K562 (cell line): Measurements from ENCODE around the gene TRAF3IP1. TPM values are rescaled to one million over a fixed set of nuclear protein-coding genes. Genes with fewer than 3 reads are reported as not detected.

Source experiments
- BRD4 ChIP-seq: fragments of 200-600 bp; sonication (generic); IDR thresholded peaks from 2 replicates; pipeline ENCODE4 v1.6.1; 2017; ENCODE audit warnings: inconsistent platforms
- CHD1 ChIP-seq: fragments of 200-600 bp; sonication (generic); IDR thresholded peaks from one replicate; pipeline ENCODE4 v1.6.1; 2012; ENCODE audit warnings: mild to moderate bottlenecking, moderate library complexity, low read length, inconsistent platforms
- KLF16 ChIP-seq: IDR thresholded peaks from 2 replicates; pipeline ENCODE4 v1.6.1; 2016; ENCODE audit warnings: antibody characterized with exemption
- MBD2 ChIP-seq: sonication (generic); IDR thresholded peaks from 2 replicates; pipeline ENCODE4 v1.6.1; 2016; ENCODE audit warnings: low read depth, borderline replicate concordance
- NCOA4 ChIP-seq: fragments of 450-650 bp; IDR thresholded peaks from 2 replicates; pipeline ENCODE4 v1.6.1; 2018; ENCODE audit warnings: mild to moderate bottlenecking; ENCODE audit not compliant: partially characterized antibody
- NEUROD1 ChIP-seq: fragments of 150-350 bp; IDR thresholded peaks from 2 replicates; pipeline ENCODE4 v1.6.1; 2014; ENCODE audit warnings: borderline replicate concordance, low read length, low read depth; ENCODE audit not compliant: partially characterized antibody
- NR3C1 ChIP-seq: sonication (generic); formaldehyde crosslinking; IDR thresholded peaks from 2 replicates; pipeline ENCODE4 v1.8.1; 2022; ENCODE audit warnings: missing genetic modification reagents
- NR4A1 ChIP-seq, 2 experiments: fragments of 250-450 bp in 1 of 2; fragments of 450-650 bp in 1 of 2; sonication (Bioruptor Pico) in 1 of 2; IDR thresholded peaks; 2 replicates each; pipeline versions ENCODE4 v1.4.0 to v1.6.1; 2016 to 2020; ENCODE audit warnings: mild to moderate bottlenecking in 2 of 2, missing compliant biosample characterization in 1 of 2, missing genetic modification characterization in 1 of 2, moderate library complexity in 1 of 2
- POLR2B ChIP-seq: fragments of 450-650 bp; IDR thresholded peaks from 2 replicates; pipeline ENCODE4 v1.6.1; 2018; ENCODE audit warnings: low read depth; ENCODE audit not compliant: partially characterized antibody
- POLR2H ChIP-seq: IDR thresholded peaks from 2 replicates; pipeline ENCODE4 v1.6.1; 2016; ENCODE audit warnings: missing genetic modification characterization, low read depth, mild to moderate bottlenecking, control low read depth, missing compliant biosample characterization, moderate library complexity
- RBBP5 ChIP-seq: fragments of 200-600 bp; sonication (generic); IDR thresholded peaks from 2 replicates; pipeline ENCODE4 v1.6.1; 2012; ENCODE audit warnings: borderline replicate concordance, mild to moderate bottlenecking, low read length, control low read depth, inconsistent platforms; ENCODE audit not compliant: insufficient read depth, poor library complexity, severe bottlenecking
- RBM15 ChIP-seq: fragments of 200-400 bp; formaldehyde crosslinking; IDR thresholded peaks from 2 replicates; pipeline ENCODE4 v1.6.1; 2018; ENCODE audit warnings: mild to moderate bottlenecking, low read length, moderate library complexity; ENCODE audit not compliant: insufficient read depth
- SMAD4 ChIP-seq: fragments of 250-450 bp; sonication (Bioruptor Pico); conservative IDR thresholded peaks from 2 replicates; pipeline ENCODE4 v1.8.0; 2021; ENCODE audit warnings: inconsistent platforms, mild to moderate bottlenecking, moderate library complexity
- SREBF2 ChIP-seq: sonication (generic); formaldehyde crosslinking; IDR thresholded peaks from 2 replicates; pipeline ENCODE4 v1.4.0; 2020; ENCODE audit warnings: mild to moderate bottlenecking, missing genetic modification reagents
- TCF3 ChIP-seq: sonication (generic); formaldehyde crosslinking; IDR thresholded peaks from 2 replicates; pipeline ENCODE4 v1.4.0; 2020; ENCODE audit warnings: mild to moderate bottlenecking, missing genetic modification reagents
- TGIF2 ChIP-seq: sonication (generic); formaldehyde crosslinking; IDR thresholded peaks from 2 replicates; pipeline ENCODE4 v1.8.1; 2022; ENCODE audit warnings: mild to moderate bottlenecking, missing genetic modification reagents, moderate library complexity
- ZNF140 ChIP-seq: fragments of 250-450 bp; sonication (Bioruptor Pico); IDR thresholded peaks from 2 replicates; pipeline ENCODE4 v1.8.0; 2021; ENCODE audit warnings: moderate library complexity, mild to moderate bottlenecking, inconsistent platforms
- ZNF263 ChIP-seq: sonication (generic); formaldehyde crosslinking; IDR thresholded peaks from 2 replicates; pipeline ENCODE4 v1.8.0; 2022; ENCODE audit warnings: mild to moderate bottlenecking, missing genetic modification reagents, borderline replicate concordance
- ZNF507 ChIP-seq: conservative IDR thresholded peaks from 2 replicates; pipeline ENCODE4 v1.6.1; 2017; ENCODE audit warnings: missing genetic modification characterization, missing compliant biosample characterization
- ZNF77 ChIP-seq: fragments of 250-450 bp; sonication (Bioruptor Pico); IDR thresholded peaks from 2 replicates; pipeline ENCODE4 v1.5.0; 2020
- polyA plus RNA-seq, 8 experiments: library from polyadenylated mRNA; depleted of rRNA in 4 of 8; stranded (reverse) in 5 of 8; unstranded in 3 of 8; fragments of >200 nt; fragmentation: Nextera tagmentation in 2 of 8; fragmentation: Illumina TruSeq in 1 of 8; extraction: Ambion mirVana in 2 of 8; extraction: Trizol in 1 of 8; gene quantifications; 2 replicates each; pipeline versions ENCODE4 v1.2.1 to v1.2.3, GENCODE V29; 2011 to 2014; ENCODE audit warnings: inconsistent platforms in 1 of 8, missing spikeins in 1 of 8
- total RNA-seq, 7 experiments: library from RNA; depleted of rRNA in 6 of 7; stranded (reverse); fragments of >200 nt in 6 of 7; fragmentation: Illumina TruSeq in 2 of 7; extraction: Trizol in 2 of 7; gene quantifications; 2 replicates each; pipeline versions ENCODE4 v1.2.1 to v1.2.3, GENCODE V29; 2011 to 2021; ENCODE audit warnings: low replicate concordance in 1 of 7
- TF ChIP-seq, protein P1 (sequence below): sonication (generic); formaldehyde crosslinking; IDR thresholded peaks from 2 replicates; pipeline ENCODE4 v1.8.1; 2022; ENCODE audit warnings: missing genetic modification reagents
- TF ChIP-seq, protein P2 (sequence below), 2 experiments: fragments of 450-650 bp; IDR thresholded peaks; 2 replicates each; pipeline ENCODE4 v1.6.1; 2018; ENCODE audit warnings: mild to moderate bottlenecking in 2 of 2, low read depth in 1 of 2; ENCODE audit not compliant: partially characterized antibody in 2 of 2

Gene TRAF3IP1
- total and polyA plus RNA-seq, 9 of the 15 experiments (the other 6 are each of a cell fraction or from before 2014, with no cell fraction given): 1.3 to 7.4 (median 3.4) TPM

DNA sequence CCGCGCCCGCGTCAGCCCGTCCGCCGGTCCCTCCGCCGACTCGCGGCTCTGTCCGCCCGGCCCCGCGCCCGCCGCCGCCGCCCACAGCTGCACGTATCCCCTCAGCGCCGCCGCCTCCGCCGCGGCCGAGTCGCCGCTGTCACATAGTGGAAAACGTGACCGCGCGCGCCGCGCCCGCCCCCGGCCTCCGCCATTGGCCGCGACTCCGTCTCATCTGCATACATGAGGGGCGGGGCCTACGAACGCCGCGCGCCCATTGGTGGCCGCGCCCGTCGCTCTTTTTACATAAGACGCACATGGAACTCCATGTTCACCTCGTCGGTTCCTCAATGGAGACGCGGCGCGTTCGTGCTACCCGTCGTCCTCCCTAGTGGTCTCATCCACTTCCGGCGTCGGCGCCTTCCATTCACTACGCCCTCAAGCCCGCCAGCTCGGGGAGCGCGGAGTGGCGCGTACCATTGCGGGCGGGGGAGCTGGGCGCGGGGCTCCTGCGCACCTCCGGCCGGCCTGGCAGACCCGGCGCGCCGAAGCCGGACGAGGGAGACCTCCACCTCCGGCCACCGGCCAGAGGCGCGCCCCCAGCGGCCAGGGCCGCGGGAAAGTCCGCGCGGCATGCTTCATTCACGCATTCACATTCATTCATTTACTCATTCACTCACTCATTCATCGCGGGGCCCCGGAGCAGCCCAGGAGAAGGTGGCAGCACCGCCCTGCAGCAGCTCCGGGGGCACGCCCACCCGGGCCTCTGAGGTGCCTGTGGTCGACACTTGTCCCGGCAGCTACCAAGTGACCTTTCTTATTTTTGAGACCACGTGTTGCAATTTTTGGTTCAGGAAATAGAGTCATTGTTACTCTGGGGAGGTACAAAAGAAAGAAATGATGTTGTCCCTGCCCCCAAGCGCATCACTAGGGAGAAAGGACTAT, 31.4 kb upstream of the TRAF3IP1 start (continued):
- TF ChIP-seq, protein P1, sequence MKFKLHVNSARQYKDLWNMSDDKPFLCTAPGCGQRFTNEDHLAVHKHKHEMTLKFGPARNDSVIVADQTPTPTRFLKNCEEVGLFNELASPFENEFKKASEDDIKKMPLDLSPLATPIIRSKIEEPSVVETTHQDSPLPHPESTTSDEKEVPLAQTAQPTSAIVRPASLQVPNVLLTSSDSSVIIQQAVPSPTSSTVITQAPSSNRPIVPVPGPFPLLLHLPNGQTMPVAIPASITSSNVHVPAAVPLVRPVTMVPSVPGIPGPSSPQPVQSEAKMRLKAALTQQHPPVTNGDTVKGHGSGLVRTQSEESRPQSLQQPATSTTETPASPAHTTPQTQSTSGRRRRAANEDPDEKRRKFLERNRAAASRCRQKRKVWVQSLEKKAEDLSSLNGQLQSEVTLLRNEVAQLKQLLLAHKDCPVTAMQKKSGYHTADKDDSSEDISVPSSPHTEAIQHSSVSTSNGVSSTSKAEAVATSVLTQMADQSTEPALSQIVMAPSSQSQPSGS (CRISPR knock-in tag): no peak
- TF ChIP-seq RBBP5 (peak; percentile 39), RBM15 (no peak), NR3C1 (CRISPR knock-in tag) (no peak), CHD1 (no peak), BRD4 (no peak), ZNF263 (CRISPR knock-in tag) (no peak), MBD2 (peak; percentile 64; the same call in 1 of the 2 replicates), TGIF2 (no peak), POLR2B (no peak), NEUROD1 (peak; percentile 60), KLF16 (no peak), TCF3 (CRISPR knock-in tag) (no peak), ZNF77 (no peak), SMAD4 (CRISPR knock-in tag) (peak; percentile 61), NCOA4 (no peak), ZNF140 (CRISPR knock-in tag) (no peak), ZNF507 (tag) (no peak), SREBF2 (no peak), POLR2H (no peak), NR4A1 (CRISPR knock-in tag; IDR thresholded peaks at IDR 0.05) (no peak), NR4A1 (tag; IDR thresholded peaks at IDR 0.05) (no peak)
- TF ChIP-seq, protein P2, sequence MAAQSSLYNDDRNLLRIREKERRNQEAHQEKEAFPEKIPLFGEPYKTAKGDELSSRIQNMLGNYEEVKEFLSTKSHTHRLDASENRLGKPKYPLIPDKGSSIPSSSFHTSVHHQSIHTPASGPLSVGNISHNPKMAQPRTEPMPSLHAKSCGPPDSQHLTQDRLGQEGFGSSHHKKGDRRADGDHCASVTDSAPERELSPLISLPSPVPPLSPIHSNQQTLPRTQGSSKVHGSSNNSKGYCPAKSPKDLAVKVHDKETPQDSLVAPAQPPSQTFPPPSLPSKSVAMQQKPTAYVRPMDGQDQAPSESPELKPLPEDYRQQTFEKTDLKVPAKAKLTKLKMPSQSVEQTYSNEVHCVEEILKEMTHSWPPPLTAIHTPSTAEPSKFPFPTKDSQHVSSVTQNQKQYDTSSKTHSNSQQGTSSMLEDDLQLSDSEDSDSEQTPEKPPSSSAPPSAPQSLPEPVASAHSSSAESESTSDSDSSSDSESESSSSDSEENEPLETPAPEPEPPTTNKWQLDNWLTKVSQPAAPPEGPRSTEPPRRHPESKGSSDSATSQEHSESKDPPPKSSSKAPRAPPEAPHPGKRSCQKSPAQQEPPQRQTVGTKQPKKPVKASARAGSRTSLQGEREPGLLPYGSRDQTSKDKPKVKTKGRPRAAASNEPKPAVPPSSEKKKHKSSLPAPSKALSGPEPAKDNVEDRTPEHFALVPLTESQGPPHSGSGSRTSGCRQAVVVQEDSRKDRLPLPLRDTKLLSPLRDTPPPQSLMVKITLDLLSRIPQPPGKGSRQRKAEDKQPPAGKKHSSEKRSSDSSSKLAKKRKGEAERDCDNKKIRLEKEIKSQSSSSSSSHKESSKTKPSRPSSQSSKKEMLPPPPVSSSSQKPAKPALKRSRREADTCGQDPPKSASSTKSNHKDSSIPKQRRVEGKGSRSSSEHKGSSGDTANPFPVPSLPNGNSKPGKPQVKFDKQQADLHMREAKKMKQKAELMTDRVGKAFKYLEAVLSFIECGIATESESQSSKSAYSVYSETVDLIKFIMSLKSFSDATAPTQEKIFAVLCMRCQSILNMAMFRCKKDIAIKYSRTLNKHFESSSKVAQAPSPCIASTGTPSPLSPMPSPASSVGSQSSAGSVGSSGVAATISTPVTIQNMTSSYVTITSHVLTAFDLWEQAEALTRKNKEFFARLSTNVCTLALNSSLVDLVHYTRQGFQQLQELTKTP (IDR thresholded peaks at IDR 0.05; ENCODE audit: low read depth in 1 of 2, partially characterized antibody in 2 of 2): no peak
